ENCODE results near the gene GNB4.

The GNB4 gene

DNA sequence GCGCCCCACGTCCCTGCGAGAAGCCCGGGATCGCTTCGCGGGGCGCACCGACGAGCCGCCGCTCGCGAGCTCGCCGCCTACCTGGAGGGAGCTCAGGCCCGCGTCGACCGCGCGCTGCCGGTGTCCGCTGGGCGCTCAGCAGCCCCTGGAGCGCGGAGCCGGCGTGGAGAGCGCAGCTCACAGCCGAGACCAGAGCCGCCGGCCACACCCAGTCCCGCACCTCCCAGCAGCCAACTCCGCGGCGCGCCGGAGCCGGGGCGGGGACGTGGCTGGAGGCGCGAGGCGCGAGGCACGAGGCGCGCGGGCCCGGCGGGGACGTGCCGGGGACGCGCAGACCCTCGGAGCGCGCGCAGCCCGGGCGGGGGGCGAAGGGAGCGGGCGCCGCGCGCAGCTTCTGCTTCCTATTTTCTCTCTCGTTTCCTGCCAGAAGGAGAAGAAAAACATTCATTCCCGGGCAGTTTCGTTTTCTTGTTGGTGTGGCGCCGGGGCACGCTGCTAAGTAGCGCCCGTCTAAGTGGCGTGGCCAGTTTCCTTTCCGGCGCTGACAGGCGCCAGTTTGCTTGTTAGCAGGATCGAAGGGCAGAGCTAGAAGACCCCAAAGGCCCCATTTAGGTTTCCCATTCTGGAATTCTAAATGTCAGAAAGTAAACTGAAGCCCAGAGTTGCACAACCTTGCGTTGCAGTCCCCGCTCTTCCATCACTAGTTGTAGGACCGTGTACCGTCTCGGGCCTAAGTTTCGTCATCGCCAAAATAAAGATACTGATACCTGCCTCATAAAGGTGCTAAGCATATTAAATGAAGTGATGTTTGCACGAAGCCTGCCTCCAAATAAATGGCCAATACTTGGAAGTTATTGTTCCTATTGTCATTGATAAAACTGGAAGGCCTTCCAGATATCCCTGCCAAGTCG, at the start of gene GNB4:
TSS of gene GNB4 (minus strand) at position 206 of the 911 bp plus-strand sequence. CDS start 25,270 bp downstream, outside the sequence.
- peak; percentile 69 for DNase-seq (ENCODE audit: low read depth, low spot score)

DNA sequence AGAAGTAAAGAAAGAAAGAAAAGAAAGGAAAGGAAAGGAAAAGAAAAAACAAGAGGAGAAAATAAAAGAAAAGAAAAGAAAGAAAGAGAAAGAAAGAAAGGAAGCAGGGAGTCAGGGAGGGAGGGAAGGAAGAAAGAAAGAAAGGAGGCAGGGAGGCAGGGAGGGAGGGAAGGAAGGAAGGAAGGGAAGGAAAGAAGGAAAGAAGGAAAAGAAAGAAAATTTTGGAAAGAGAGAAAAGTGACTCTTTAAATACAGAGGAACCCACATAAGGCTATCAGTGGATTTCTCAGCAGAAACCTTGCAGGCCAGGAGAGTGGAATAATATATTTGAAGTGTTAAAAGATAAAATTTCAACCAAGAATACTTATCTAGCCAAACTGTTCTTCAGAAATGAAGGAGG, 44.2 kb upstream of the GNB4 start:
- DNase-seq (ENCODE audit: low read depth, low spot score), result no peak

DNA sequence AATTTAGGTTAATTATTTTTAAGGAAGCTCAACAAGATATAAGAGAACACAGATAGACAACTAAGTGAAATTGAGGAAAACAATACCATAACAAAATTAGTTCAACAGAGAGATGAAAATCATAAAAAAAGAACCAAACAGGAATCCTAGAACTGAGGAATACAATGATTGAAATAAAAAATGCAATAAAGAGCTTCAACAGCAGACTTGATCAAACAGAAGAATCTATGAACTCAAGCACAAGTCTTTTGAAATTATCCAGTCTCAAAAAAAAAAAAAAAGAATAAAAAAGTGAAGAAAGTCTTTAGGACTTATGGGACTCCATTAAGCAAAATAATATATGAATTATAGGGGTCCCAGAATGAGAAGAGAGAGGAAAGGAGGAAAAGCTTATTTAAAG, 42.0 kb upstream of the GNB4 start:
- DNase-seq (ENCODE audit: low read depth, low spot score), result no peak

DNA sequence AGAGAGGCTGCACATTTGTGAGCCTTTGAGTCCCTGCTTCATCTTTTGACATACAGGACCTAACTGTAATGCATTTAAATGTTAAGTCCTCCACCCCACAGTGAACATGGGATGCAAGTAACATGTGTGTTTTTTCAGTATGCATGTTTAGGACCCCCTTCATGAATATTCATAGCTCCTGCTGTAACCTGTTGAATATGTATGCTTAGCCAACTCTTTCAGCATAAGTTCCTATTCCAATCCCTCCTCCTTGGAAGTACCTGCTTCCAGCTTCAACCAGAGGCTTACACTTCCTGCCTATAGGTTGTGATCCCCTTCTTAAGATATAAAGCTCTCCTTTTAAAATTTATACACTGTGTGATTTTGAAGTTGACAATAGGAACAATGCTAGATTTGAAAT, 36.9 kb upstream of the GNB4 start:
- no peak for DNase-seq (ENCODE audit: low read depth, low spot score)

DNA sequence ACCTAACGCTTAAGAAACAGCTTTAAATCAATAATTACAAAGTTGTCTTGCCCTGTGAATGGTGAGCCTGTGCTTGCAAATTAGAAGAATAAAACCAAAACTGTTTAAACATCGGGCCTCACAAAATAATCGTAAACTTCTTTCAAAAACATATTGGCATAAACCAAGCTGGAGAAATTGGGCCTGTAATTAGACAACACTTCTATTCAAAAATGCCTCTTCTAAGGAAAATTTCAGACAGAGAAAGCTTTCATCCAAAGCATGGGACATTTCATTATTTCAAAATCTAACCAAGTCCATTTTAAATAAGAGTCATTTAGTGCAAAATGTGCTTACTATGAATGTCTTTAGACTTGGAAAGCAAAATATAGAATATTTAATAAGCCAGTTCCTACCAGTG, 35.5 kb upstream of the GNB4 start:
- no peak for DNase-seq (ENCODE audit: low read depth, low spot score)

DNA sequence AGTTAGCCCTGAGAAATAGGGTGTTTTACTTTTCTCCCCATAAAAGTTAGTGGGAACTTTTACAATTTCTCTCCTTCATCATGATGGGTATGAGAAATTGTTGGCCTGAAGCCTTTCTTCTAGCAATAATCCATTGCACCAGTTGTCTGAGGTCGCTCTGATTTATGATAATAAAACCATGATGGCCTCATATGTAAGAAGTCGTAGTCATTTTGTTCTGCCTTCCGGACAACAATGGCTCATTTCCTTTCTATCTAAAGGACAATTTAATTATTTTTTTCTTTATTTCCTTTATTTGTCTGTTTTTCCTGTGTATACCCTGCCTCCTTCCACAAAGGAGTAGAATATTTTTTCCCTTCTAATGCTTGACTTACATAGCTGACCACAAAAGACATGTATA, 31.6 kb upstream of the GNB4 start:
- no peak for DNase-seq (ENCODE audit: low read depth, low spot score)

DNA sequence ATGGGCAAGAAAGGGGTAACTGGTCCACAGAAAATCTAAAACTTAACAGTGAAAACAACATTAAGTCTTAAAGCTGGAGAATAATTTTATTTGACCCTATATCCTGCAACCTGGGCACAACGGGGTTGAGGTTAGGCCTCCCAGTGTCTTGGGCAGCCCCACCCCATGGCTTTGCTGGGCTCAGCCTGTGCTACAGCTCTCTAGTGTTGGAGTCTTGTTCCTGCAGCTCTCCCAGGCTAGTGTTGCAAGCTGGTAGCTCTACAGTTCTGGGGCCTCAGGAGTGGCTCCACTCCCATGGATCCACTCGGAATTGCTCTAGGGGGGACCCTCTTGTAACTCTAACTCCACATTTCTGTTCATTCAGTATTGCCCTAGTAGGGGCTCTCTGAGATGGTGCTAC, 24.9 kb upstream of the GNB4 start:
- DNase-seq (ENCODE audit: low read depth, low spot score), result no peak

DNA sequence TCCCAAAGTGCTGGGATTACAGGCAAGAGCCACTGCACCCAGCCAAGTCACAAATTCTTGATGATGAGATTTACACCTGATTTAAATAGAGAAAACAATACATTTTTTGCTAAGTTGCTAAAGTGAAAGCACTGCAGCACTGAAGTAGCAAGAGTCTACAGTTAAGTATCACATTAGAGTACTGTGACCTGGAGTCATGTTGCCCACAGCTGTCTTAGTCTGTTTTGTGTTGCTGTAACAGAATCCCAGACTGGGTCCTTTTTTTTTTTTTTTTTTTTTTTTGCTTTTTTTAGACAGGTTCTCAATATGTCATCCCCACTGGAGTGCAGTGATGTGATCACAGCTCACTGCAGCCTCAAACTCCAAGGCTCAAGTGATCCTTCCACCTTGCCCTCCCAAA, 23.2 kb upstream of the GNB4 start:
- DNase-seq (ENCODE audit: low read depth, low spot score), result no peak

DNA sequence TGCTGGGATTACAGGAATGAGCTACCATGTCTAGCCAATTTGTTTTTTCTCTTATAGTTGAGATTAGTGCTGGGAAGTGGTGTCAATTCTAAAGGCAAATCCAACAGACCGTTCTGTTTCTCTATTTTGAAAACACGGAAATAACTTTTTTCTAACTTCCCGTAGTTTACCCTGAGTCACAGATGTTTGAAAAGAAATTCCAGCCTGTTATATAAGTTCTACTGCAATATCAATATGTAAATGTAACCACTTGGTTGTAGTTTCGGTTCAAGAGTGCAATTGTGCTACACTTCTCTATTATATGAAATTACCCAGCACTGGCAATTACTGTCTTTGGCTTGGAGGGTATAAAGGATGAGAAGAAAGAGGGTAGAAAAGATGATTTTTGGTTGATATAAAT, 22.3 kb upstream of the GNB4 start:
- no peak for DNase-seq (ENCODE audit: low read depth, low spot score)

DNA sequence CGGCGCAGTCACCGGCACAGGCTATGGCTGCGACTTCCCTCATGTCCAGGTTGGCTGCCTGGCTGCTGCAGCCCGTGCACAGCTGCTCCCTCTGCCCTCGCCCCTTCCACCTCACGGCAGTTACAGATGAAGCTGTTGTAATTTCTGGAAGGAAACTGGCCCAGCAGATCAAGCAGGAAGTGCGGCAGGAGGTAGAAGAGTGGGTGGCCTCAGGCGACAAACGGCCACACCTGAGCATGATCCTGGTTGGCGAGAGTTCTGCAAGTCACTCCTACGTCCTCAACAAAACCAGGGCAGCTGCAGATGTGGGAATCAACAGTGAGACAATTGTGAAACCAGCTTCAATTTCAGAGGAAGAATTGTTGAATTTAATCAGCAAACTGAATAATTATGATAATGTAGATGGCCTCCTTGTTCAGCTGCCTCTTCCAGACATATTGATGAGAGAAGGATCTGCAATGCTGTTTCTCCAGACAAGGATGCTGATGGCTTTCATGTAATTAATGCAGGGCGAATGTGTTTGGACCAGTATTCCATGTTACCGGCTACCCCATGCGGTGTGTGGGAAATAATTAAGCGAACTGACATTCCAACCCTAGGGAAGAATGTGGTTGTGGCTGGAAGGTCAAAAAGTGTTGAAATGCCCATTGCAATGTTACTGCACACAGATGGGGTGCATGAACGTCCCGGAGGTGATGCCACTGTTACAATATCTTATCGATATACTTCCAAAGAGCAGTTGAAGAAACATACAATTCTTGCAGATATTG, 13.2 kb upstream of the GNB4 start:
- no peak for DNase-seq (ENCODE audit: low read depth, low spot score)

DNA sequence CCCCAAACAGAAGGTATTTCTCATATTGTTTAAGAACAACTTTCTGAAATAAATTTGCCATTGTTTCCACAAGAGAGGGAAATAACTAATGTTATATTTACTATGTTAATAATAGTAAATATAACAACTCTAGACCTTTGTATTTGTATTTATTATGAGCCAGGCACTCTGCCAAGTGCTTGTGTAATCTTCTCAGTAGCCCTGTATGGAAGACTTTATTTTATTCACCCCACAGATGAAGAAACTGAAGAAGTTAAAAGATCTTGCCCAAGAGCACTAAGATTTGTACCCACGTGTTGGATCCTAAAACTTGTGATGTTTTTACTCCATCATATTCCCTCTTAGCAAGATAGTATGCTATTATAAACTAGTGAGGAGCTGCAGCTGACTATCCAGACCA, 12.0 kb upstream of the GNB4 start:
- no peak for DNase-seq (ENCODE audit: low read depth, low spot score)

DNA sequence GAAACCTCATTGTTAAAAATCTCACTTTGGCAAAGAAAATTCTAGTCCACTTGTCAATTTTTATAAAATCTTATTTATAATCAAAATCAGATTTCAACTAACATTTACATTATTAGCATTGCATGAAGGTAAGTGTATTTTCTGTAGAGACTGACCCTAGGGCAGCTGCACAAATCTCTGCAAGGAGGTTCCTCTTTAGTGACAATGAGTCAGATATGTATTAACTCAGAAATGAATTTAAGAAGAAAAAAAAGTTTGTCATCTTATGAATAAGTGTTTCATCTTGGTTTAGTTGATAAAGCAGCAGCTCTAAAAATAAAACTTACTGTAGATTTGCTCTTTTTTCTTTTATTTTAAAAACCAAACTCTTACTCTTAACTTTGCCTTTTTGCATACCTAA, 9.0 kb upstream of the GNB4 start:
- no peak for DNase-seq (ENCODE audit: low read depth, low spot score)

DNA sequence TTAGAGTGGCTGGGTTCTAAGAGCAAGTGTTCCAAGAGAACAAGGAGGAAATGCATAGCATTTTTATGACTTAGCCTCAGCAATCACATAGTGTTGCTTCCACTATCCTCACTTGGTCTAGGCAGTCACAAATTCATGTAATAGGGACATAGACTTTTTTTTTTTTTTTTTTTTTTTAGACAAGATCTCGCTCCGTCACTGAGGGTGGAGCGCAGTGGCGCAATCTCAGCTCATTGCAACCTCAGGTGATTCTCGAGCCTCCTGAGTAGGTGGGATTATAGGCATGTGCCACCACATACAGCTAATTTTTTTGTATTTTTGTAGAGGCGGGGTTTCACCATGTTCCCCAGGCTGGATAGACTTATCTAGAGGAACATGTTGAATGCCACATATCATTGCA, 4.7 kb upstream of the GNB4 start:
- no peak for DNase-seq (ENCODE audit: low read depth, low spot score)

DNA sequence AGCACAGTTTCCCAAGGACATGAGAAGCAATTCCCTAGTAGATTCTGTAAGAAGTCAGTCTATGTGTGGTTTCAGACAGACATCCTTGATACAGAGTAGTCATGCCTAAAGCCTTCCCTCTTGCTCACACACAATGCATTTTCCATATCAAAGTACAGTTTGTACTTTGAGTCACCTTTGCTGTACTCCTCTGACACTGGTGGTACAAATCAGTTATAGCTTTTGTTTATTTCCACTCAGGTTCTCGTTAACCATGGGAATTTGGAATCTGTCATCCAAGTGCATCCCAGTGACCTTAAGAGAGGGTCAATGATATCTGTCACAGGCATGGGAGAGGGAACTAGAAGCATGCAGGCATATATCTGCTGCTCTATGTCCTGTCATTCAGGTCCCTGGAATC, 3.6 kb upstream of the GNB4 start:
- DNase-seq (ENCODE audit: low read depth, low spot score), result no peak

DNA sequence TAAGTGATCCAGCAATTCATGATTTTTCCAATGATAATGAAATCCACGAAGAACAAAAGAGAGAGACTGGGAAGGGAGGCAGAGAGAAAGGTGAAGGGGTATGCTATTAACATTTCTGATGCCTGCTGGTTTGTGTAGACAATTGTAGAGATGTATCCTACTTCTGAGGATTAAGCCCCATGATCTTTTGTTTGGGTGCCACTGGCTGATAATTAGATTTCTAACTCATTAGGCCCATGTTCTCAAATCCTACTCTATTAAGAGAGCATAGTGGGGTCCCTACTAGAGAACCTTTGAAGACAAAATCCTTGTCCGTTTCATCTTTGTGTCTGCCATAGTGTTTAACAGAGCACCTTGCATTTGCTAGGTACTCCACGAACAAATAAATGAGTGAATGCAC, 2.7 kb upstream of the GNB4 start:
- DNase-seq (ENCODE audit: low read depth, low spot score), result no peak

DNA sequence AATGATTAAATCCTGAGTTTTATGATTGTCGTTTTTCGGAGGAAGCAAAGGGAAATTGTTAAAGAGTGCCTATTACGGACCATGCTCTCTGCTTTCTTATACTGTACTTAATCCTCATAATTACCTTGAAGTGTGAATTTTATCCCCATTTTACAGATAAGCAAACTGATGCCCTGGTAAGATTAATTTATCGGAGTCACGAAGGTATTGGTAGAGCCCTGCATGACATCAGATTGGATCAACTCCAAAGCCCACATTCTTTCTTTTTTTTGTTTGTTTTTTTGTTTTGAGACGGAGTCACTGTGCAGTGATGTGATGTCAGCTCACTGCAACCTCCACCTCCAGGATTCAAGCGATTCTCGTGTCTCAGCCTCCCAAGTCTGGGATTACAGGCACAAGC, 1.6 kb upstream of the GNB4 start:
- DNase-seq (ENCODE audit: low read depth, low spot score), result no peak

DNA sequence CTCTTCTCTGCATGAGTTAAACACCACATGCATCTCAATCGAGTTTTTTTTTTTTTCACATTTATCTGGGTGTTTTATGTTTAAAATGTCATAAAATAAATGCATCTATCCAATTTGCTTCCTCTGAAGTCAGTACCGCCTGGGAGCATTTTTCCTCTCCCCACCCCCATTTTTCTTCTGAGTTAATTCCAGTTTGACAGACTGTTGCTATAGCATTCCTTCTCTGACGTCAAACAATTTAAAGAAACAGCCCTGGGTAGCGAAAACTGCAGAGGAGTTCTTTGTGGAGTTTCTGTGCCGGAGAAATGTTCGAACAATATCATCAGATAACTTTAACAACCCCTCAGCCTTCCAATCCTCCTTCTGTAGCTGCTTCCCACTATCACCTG, 900 bp upstream of the GNB4 start:
- DNase-seq (ENCODE audit: low read depth, low spot score), result peak; percentile 53

DNA sequence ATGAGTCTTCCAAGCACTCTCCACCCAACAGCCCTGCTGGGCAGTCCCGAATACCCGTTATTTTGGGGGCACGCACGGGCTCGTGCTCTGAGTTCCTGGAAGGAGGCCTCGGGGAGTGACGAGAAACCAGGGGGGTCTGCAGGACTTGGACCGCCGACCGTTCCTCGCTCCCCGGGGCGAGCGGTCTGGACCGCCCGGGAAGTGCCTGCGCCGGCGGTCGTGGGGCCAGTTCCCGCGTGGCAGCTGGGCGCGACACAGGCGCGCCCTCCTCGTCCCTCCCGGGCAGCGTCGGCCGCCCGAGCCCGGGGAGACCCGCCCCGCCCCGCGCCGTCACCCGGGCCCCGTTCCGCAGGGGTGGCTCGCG, 387 bp downstream of the GNB4 start:
- no peak for DNase-seq (ENCODE audit: low read depth, low spot score)

DNA sequence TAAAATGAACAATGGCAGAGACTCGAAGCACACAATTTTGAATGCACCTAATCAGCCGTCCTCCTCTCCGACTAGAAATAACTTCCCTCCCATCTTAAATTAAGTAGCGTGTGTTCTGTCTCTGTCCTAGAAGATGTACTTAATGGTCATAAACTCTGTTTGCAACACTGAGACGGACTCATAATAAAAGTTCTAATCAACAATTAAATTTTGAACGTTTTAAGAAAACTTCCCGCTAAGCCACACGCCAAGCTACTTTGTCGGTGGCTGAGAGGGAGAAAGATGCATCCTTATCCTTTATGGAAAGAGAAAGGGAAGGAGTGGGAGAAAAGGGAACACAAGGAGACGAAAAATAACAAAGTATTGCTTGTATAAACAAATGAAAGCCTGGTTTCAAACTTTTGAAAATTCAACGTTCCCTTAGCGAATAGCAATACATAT, 989 bp downstream of the GNB4 start:
- peak; percentile 13 for DNase-seq (ENCODE audit: low read depth, low spot score)

DNA sequence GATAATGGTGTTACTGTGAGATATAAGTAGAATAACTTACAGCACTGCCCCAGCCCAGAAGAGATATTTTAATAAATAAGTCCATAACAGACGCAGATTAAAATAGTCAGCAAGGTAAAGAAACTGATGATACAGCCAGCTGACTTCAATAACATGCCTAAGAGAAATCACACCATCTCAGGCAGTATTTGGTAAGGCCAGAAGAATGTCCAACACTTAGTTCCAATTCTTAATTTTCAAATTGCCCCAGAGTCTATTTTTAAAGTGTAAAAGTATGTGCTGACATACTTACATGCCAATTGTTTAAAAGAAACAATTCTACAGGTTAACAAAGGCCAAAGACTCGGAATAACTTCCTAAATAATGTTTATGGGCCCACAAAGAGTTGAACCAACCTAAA, 1.6 kb downstream of the GNB4 start:
- no peak for DNase-seq (ENCODE audit: low read depth, low spot score)

DNA sequence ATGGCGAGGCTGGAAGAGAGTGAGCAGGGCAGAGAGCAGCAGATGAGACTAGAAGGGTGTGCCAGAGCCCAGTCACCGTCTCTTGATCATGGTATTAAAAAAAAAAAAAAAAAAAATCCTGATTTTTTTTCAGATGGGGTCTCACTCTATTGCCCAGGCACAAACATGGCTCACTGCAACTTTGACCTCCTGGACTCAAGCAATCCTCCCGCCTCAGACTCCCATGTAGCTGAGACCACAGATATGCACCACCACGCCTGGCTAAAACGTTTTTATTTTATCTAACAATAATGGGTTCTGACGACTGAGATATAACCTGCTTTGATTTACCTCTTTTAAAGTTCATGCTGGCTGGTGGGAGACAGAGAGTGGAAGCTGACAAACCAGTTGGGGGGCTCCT, 4.0 kb downstream of the GNB4 start:
- DNase-seq (ENCODE audit: low read depth, low spot score), result no peak

DNA sequence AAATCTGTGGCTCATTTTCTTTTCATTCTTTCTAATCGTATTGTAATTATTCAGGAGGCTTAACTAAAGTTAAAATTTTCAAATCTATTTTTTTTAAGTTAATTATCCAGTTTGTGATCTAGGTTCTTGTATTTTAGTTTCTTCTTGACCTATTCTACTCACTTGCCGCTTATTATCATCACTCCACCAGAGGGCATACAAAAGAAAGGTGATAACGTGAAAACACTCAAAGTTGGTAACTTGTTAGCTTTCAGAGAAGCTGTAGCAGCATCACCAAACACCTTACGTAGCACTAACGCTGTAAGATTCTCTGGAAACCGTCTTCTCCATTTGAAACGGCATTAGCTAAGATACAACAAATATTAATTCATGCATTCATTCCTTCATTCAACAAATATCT, 4.8 kb downstream of the GNB4 start:
- no peak for DNase-seq (ENCODE audit: low read depth, low spot score)

DNA sequence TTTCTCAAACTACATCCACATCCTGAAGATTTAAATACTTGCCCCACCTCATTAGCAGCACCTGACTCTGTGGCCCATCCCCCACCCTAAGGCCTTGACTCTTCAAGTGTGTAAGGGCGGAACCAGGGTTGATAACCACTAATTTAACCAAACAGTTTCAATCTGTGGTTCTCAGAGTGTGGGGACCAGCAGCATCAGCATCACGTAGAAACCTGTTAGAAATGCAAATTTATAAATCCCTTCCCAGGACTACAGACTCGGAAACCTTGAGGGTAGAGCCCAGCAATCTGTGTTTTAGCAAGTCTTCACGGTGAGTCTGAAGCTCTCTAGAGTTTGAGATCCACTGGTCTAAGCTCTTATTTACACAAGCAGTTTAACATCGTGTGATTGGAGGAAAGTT, 12.4 kb downstream of the GNB4 start:
- no peak for DNase-seq (ENCODE audit: low read depth, low spot score)
